HG03457 (cell line): ENCODE measurements around the gene CYLD.

Experiments used
- ATAC-seq: cut with Tn5 transposase; IDR thresholded peaks from one replicate; pipeline ENCODE4 v1.9.1; 2021; ENCODE audit warnings: moderate number of reproducible peaks; ENCODE audit not compliant: unreplicated experiment

The CYLD gene

DNA sequence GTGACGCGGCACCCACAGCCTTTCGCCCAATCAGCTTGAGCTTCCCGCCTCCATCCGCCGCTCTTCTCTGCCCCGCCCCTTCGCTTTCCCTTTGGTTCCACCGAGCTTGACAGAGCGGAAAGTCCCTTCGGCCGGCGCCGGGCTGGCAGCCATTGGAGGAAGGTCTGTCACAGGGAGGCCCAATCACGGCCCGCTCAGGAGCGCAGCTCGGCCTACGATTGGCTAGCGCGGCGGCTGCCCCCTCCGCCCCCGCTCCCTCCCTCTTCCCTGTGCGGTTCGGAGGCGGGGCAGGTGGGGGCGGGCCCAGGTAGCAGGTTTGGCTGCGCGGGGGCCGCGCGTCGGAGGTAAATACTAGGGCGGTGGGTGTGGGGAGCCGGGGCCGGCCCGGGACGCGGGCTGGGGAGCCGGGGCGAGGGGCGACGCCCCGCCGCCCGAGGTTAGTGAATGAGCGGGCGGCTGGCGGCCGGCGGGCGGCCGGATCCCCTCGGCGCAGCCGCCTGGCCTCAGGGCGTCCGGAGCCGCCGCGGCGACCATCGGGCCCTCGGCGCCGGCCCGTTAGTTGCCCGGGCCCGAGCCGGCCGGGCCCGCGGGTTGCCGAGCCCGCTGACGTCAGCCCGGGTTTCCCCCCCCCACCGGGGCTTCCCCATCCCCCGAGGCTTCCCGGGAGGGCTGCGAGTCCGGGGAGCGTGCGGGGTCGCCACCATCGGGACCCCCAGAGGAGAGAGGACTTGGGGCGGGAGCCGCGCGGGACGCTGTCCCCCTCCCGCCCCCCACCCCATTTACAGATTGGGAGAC is at the start of gene CYLD:
Gene CYLD, plus strand, starts transcription at position 306 of the 795 bp plus-strand sequence. CDS start 7,613 bp downstream, outside the sequence.
- ATAC-seq = peak; percentile 91

DNA sequence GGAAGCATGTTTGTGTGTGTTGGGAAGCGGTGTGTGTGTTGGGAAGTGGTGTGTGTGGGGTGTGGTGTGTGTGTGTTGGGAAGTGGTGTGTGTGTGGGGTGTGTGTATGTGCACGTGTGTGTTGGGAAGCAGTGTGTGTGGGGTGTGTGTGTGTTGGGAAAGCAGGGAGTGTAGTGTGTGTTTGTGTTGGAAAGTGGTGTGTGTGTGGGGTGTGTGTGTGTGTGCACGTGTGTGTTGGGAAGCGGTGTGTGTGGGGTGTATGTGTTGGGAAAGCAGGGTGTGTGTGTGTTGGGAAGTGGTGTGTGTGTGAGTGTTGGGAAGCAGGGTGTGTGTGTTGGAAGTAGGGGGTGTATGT is 49.3 kb upstream of the CYLD start:
- ATAC-seq = no peak

DNA sequence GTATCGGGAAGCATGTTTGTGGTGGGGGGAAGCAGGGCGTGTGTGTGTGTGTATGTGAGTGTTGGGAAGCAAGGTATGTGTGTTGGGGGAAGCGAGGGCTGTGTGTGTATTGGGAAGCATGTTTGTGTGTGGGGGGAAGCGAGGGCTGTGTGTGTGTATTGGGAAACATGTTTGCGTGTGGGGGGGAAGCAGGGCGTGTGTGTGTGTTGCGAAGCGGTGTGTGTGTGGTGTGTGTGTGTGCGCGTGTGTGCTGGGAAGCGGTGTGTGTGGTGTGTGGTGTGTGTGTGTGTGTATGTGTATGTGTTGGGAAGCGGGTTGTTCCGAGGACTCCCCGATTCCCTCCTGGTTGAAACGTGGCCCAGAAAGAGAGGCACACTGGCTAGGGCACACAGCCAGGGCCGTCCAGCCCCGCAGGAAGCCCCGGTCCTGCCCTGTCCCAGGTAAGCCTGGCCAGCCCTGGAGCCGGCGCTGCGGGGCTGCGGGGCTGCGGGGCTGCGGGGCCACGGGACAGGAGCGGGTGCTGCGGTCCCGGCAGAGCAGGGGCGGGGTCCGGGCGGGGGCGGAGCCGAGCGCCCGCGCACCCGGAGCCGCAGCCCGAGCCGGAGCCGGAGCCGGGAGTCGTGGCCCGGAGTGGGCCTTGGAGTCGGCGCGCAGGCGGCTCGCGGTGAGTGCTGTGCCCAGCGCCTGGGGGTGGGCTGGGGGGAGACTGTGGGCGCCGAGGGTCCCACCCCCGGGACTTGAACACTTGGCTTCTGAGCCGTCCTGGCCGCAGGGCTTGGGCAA is 48.7 kb upstream of the CYLD start, which contains the start of gene NOD2:
Gene NOD2, plus strand, starts transcription at position 608 of the 783 bp plus-strand sequence. CDS start 5,890 bp downstream, outside the sequence.
- no peak for ATAC-seq

DNA sequence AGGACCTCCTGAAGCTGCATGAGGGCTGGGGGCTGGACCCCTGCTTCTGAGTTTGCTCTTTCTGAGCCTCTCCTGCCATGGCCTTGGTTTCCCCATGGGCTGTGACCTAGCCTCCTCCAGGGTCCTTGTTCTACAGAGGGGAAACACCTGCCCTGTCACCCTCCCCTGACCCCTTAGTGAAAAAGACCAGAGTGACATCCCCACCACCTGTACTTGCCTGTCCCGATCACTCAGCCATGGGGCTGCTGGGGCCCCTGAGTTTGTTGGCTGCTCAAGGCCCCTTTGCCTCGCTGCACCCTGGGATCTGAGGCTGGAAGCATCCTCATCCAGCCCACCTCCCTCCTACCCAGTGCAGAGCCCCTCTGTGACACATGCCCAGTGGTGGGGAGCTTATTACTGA is 47.7 kb upstream of the CYLD start:
- ATAC-seq = no peak

DNA sequence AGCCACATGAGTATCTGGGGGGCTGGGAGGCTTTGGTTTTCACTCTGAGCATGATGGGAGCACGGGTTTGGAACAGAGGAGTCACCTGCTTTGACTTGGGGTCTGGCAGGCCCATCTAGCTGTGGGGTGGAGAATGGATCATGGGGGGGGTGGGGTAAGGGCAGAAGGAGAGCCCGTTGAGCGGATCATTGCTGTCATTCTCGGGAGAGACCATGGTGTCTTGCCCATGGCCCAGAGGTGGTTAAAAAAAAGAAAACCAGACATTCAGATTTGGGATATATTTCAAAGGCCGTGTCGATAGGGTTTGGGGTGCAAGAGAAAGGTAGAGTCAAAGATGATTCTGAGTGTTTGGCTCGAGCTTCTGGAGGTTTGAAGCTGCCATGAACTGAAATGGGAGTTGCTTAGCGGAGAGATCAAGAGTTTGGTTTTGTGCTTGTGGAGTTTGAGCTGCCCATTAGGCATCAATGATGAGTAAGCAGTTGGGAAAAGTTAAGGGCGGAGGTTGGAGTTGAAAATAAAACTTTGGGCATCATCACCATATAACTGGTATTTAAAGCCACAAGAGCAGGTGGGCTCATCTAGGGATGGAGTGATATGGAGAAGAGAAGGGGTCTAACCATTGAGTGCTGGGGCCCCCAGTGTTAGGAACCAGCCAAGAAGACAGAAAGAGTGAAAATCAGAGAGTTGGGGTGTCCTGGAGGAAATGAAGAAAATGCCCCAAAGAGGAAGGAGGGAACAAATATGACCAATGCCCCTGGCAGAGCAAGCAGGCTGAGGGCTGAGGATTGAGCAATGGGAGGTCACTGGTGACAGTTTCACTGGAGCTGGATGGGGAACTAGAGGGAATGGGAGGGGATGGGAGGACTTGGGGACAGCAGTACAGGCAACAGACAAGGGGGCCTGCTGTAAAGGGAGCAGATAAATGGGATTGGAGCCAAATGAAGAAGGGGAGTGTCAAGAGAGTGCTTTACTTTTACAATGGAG is 46.6 kb upstream of the CYLD start:
- ATAC-seq = no peak

DNA sequence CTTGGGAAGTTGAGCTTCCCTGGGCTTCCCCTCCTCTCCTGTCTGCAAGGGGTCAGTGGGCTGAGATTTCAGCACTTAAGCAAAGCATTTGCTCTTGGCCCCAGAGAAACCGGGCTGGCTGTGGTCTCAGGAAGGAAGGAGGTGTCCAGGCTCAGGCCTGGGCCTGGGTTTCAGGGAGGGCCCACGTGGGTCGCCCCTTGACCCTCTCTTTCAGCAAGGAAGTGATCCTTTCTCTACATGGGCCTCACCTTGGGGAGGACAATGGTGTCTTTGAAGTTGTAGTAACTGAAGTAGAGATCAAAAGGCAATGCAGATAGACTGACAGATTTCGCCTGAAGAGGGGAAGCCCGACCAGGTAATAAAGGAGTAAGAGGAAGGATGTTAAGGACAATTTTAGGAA is 45.8 kb upstream of the CYLD start:
- no peak for ATAC-seq

DNA sequence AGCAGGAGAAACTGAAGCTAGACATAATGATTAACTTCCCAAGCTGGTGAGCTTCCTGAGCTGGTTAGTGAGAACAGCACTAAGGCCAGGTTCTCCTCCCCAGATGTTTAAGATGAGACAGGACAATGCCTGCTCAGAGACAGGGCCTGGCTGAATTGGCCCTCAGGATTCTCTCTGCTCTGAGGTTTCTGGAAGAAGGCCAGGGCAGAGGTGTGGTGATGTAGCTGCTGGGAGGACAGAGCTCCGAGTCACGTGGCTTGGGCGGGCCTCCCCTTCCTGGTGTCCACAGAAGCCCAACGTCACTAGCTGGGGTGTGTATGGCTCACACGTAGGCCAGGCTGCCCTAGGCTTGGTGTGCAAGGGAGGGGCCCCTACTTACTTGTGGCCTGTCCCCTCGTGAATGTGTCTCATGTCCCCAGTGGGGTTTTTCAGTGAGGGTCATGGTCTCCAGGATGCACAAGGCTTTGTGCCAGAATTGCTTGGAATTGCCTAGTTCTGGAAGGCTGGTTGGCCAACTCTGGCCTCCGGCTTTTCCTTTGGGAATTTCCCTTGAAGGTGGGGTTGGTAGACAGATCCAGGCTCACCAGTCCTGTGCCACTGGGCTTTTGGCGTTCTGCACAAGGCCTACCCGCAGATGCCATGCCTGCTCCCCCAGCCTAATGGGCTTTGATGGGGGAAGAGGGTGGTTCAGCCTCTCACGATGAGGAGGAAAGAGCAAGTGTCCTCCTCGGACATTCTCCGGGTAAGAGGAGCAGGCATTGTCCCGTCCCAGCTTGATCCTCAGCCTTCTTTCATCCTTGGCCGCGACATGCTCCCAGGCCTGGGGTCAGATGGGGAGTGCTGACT is 45.1 kb upstream of the CYLD start:
- peak; percentile 57 for ATAC-seq

DNA sequence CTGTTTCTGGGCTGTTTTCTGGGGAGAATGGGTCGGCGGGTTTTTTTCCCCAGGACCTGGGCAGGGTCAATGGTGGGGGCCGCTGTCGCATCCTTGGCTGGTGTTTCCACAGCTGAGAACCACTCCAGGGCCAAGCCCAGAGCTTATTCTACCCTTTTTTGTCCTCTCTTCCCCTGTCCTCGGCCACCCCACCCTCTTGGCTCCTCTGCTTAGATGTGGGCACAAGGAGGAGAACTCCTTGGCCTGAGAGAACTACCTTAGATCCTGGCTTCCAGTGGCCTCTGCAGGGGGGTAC is 44.5 kb upstream of the CYLD start:
- no peak for ATAC-seq

DNA sequence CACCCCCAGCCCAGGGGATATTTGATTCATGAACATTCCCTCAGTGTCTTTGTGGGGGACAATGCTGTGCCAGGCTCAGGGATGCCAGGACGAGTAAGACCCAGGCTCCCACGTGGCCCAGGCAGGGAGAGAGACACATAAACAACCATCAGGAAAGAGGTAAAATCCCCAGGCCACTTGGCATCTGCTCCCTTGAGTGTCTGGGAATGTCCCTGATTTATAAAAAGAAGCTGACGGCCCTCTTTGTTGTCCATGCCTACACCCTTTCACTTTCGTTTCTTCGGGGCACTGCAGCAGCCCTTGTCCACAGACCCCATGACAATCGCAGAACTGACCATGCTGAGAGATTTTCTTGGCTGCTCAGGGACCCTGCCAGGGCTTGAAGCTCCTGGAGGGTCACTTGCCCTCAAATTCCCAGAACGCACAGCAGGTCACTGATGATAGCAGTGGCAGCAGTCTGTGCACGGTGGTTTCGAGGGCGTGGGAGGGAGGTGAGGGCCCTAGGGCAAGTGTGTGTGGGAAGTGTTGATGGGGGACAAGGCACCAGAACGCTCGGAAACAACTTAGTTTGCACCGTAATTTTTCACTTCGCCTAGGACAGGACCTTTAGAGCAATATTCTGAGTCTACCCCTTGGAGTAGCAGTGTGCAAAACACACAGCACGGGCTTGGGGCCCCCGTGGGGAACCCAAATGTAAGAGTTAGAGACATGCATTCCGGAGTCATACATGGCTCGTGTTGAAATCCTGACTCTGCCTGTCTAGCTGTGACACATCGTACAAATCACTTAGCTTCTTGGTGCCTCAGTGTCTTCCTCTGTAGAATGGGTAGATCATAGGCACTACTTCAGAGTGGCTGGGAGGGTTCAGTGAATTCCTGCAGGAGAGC is 43.8 kb upstream of the CYLD start:
- no peak for ATAC-seq

DNA sequence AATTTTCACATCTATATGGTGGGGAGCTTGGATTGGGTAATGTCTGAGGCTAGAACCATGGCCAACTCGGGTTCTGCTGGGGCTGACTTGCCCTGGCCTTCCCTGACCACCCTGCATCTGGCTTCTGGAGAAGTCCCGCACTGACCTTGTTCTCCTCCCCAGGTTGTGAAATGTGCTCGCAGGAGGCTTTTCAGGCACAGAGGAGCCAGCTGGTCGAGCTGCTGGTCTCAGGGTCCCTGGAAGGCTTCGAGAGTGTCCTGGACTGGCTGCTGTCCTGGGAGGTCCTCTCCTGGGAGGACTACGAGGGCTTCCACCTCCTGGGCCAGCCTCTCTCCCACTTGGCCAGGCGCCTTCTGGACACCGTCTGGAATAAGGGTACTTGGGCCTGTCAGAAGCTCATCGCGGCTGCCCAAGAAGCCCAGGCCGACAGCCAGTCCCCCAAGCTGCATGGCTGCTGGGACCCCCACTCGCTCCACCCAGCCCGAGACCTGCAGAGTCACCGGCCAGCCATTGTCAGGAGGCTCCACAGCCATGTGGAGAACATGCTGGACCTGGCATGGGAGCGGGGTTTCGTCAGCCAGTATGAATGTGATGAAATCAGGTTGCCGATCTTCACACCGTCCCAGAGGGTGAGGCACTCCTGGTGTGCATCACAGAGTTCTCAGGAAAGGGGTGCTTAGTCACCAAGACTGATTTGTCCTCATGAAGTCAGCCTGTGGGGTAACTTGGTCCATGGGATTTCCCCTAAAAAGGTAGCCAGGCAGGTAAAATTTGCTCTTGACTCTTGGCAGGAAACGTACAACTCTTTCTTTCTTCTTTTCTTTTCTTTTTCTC is 42.3 kb upstream of the CYLD start:
- ATAC-seq = no peak

DNA sequence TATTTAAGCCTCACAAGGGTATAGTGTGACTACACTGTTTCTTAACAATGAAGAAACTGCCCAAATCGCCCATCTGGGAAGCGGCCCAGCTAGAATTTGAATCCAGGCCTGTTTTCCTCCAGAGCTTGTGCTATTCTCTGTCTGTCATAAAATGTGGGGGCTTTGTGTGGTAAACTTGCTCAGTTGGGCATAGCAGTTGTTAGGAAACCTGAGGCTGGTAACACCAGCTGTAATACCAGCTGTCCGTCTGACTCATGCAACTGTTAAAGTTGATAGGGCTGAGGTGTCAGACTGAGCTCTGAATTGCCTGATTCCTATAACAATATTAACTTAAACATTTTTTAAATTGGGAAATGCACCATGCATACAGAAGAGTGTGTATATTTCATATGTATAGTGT is 39.2 kb upstream of the CYLD start:
- no peak for ATAC-seq

DNA sequence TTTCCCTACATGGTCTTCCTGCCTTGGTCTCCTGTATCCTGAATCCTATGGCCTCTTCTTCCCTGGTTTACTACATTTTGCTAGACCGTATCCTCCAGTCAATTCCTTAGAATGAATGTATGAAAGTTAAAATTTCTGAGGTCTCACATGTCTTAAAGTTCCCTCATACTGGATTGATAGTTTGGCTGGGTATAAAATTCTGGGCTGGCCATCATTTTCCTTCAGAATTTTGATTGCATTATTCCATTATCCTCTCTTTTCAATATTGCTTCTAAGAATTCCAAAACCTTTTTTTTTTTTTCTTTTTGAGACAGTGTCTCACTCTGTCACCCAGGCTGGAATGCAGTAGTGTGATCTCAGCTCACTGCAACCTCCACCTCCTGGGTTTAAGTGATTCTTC is 37.6 kb upstream of the CYLD start:
- no peak for ATAC-seq

DNA sequence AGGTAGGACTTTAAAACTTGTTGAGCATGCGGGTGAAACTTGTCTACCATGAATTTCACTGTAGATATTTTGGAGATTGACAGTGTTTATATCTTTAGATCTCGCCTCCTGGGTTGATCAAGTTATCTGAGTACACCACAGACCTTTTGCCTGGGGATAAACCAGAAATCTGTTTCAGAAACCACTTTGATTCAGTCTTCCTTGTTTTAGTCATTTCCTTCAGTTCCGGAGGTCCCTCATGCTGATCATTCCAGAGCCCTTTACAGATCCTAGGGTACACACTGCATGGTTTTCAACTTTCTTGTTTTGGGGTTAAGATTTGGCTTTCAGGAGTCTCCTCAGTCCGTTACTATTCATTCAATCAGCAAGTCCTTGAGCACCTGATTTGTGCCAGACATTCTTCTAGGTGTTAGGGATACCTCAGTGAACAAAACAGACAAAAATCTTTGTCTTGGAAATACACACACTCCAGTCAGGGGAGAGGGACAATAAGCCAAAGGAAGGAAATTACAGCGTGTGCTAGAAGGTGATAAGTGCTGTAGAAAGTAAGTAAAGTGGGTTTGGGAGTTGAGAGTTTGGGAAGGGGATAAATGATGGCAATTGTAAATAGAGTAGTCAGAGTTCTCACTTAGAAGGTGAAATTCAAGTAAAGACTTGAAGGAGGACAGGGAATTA is 36.3 kb upstream of the CYLD start:
- ATAC-seq = no peak

DNA sequence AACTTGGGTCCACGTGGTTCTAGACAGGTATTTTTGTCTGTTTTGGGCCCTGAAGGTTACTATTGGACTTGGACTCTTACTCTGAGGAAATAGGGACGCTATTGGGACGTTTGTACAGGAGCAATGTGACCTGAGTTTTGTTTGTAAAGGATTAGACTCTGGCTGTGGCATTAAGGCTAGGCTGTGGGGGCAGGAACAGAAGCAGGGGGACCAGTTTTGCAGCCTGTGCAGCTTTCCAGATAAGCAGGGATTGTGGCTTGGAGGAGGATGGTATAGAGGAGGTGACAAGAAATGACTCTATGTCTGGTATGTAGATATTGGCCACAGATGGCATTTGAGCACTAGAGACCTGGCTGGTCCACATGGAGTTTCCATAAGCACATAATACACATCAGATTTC is 35.6 kb upstream of the CYLD start:
- no peak for ATAC-seq

DNA sequence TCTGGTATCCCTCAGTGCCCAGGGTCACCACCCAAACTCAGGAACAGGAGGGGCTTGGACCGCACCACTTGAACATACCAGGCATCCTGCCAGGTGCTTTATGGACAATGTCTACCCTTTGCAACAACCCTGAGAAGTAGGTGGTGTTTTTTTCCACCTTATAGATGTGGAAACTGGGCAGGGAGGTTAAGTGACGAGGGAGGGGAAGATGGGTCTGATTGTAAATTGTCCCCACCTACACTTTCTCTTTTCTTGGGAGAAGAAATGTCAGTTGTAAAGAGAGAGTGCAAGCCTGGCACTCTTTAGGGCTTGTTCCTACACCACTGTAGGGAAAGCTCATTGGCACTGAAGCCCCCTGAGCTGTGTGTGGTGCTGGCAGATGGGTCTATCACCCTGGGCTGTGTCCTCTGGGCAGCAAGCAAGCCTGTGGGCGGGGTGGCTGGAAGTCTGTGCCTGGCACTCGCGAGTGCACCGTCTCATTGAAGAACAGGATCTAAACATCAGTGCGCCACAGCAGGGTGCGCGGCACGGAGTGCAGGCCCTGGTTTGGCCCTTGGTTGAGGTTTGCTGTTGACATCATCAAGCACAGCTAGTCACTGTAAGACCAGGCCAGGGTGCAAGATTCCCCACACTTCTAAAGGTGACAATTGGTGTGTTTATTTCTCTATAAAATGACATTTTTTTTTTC is 33.4 kb upstream of the CYLD start:
- no peak for ATAC-seq

DNA sequence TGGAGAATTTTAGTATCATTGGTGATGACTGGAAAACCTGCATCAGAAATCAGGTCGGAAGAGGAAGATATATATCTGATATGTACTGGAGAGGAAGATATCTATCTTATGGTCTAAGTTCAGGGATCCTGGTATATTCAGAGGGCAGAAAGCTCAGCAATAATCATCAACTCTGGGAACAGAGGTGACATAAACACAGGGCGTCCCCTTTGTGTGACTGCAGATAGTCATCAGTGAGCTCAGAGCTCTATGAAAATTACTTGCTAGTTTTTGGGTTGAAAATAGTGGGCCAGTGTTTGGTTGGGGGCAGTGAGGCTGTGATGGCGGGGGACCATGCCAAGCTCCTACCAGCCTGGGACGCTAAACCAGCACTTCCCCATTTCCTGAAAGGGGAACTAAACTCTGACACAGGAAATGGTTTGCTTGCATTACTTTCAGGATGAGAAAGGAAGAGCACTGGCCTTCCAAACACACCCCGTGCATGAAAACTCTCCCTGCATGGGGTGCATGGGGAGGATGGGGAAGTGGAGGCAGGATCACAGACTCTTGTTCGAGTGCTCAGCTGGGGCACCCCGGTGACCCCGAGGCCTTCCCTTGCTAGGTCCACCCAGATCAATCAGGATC is 32.7 kb upstream of the CYLD start:
- ATAC-seq = no peak

DNA sequence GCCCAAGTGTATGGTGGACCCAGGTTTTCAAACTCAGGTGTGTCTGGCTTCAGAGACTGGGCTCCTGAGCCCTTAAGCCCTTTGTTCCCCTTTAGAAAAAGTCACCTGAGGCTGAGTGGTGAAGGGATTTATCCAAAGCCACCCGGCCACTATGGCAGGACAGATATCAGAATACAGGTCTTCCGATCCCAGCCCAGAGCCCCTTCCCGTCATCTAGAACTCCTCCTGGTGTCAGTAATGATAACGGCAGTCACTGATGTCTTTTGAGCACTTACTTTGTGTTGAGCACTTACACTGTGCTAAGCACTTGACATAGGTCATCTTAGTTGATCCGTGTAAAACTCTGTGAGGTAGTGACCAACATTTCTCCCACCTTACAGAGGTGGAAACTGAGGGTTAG is 31.9 kb upstream of the CYLD start:
- ATAC-seq = no peak
